ENCODE data around the gene CDH4.

Gene CDH4

DNA sequence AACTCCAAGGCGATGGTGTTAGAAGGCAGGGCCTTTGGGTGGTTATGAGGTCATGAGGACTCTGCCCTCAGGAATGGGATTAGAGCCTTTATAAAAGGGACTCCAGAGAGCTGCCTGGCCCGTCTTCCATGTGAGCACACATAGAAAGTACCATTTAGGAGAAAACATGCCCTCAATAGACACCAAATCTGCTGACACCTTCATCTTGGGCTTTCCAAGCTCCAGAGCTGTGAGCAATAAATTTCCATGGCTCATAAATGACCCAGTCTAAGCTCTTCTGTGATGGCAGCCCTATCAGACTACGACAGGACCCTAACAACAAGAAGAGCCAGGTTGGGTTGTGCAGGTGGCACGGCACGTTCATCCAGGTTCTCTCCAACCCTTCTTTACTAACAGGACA lies 189.5 kb downstream of the CDH4 start:
- H3K27me3 ChIP-seq (ENCODE audit: control insufficient read depth, insufficient read depth, low read length) = 0 out of 2 replicates have a peak, but pooled peaks cover 7% of the 10 kb centered on the region
- no peaks in the 10 kb centered on the region for H3K9me3 ChIP-seq (ENCODE audit: control insufficient read depth, insufficient read depth, low read length)
- peaks cover 53% of the 10 kb centered on the region for H3K4me1 ChIP-seq (ENCODE audit: control insufficient read depth, insufficient read depth, low read length)
- no peak overlapping the region for H3K9ac ChIP-seq (ENCODE audit: low read depth, low read length)
- no peak overlapping the region for H3K27ac ChIP-seq (ENCODE audit: low read depth, low read length)
- no peak overlapping the region for H3K4me3 ChIP-seq (ENCODE audit: low read depth, low read length)
- no peaks in the 10 kb centered on the region for H3K36me3 ChIP-seq (ENCODE audit: control insufficient read depth, insufficient read depth, low read length)

DNA sequence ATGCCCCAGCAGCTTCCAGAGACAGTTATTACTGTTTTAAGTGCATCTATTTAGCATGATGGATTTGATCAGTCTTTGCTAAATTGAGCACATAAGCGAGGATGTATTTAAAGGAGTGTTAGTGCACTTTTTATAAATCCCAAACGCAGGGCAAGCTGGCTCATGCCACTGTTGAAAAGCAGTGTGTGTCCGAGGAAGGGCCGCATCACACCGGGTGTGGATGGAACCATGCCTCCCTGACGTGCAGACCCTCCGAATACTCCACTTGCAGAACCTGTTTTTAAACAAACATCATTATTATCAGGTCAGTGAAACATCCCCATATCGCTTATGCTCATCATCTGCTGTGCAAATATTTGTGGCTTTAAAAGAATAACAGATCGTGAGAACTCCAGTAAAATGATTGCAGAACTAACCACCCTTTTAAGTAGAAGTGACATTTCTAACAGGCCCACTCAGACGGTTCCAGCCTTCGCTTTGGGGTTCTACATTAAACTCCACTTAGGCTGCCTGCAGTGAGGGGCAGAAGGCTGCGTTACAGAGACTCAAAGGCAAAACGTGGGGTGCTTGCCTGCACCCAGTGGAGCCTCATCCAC lies 190.1 kb downstream of the CDH4 start:
- no peaks in the 10 kb centered on the region for H3K9me3 ChIP-seq (ENCODE audit: control insufficient read depth, insufficient read depth, low read length)
- H3K4me3 ChIP-seq (ENCODE audit: low read depth, low read length) = no peak overlapping the region
- no peak overlapping the region for H3K27ac ChIP-seq (ENCODE audit: low read depth, low read length)

DNA sequence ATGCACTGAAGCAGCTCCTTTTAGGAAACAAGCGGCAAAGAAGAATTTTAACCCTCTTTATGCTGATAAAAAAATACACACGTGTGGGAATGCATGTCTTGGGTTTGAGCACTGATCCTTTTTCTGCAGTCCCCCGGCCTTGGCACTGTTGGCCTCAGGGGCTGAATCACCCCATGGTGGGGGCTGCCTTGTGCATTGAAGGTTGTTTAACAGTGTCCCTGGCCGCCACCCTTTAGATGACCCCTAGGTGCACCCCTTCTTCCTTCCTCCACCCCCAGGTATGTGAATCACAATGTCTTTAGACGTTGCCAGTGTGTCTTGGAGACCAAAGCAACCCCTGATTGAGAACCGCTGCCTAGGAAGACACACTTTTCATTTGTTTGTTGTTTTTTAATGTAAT lies 190.7 kb downstream of the CDH4 start:
- no peak overlapping the region for H3K9ac ChIP-seq (ENCODE audit: low read depth, low read length)

More for the DNA sequence above, 190.1 kb downstream of the CDH4 start:
- Histone ChIP-seq H3K4me1 (ENCODE audit: control insufficient read depth, insufficient read depth, low read length) (peaks cover 49% of the 10 kb centered on the region), H3K9ac (ENCODE audit: low read depth, low read length) (no peak overlapping the region), H3K36me3 (ENCODE audit: control insufficient read depth, insufficient read depth, low read length) (no peaks in the 10 kb centered on the region), H3K27me3 (ENCODE audit: control insufficient read depth, insufficient read depth, low read length) (0 out of 2 replicates have a peak, but pooled peaks cover 7% of the 10 kb centered on the region)

DNA sequence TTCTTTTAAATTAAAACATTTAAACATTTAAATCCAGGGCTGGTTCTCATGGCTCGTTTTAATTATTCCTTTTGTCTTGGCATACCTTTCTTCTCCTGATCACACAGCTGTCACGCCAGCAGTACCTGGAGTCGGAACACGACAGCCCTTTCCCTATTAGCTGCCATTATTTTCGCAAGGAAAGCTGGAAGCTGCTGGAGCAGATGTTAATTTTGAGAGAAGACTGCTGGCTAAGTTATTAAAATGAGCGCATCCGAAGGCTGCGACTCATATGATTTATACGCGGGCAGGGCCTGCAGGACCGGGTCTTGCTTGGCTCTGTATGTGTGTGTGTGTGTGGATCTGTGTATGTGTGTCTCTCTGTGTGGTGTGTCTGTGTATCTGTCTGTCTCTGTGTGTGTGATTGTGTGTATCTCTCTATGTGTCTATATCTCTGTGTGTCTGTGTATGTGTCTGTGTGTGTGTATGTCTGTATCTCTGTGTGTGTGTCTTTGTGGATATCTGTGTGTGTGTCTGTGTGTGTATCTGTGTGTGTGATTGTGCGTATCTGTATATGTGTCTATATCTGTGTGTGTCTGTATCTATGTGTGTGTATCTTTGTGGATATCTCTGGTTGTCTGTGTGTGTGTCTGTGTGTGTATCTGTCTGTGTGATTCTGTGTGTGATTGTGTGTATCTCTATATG lies 191.5 kb downstream of the CDH4 start:
- Histone ChIP-seq H3K9me3 (ENCODE audit: control insufficient read depth, insufficient read depth, low read length) (no peaks in the 10 kb centered on the region), H3K27ac (ENCODE audit: low read depth, low read length) (no peak overlapping the region), H3K4me1 (ENCODE audit: control insufficient read depth, insufficient read depth, low read length) (peaks cover 49% of the 10 kb centered on the region), H3K36me3 (ENCODE audit: control insufficient read depth, insufficient read depth, low read length) (no peaks in the 10 kb centered on the region), H3K9ac (ENCODE audit: low read depth, low read length) (no peak overlapping the region), H3K4me3 (ENCODE audit: low read depth, low read length) (no peak overlapping the region), H3K27me3 (ENCODE audit: control insufficient read depth, insufficient read depth, low read length) (0 out of 2 replicates have a peak, but pooled peaks cover 7% of the 10 kb centered on the region)

More for the DNA sequence above, 190.7 kb downstream of the CDH4 start:
- no peaks in the 10 kb centered on the region for H3K9me3 ChIP-seq (ENCODE audit: control insufficient read depth, insufficient read depth, low read length)
- peaks cover 49% of the 10 kb centered on the region for H3K4me1 ChIP-seq (ENCODE audit: control insufficient read depth, insufficient read depth, low read length)
- no peak overlapping the region for H3K27ac ChIP-seq (ENCODE audit: low read depth, low read length)
- H3K27me3 ChIP-seq (ENCODE audit: control insufficient read depth, insufficient read depth, low read length) = 0 out of 2 replicates have a peak, but pooled peaks cover 7% of the 10 kb centered on the region
- H3K4me3 ChIP-seq (ENCODE audit: low read depth, low read length) = no peak overlapping the region
- no peaks in the 10 kb centered on the region for H3K36me3 ChIP-seq (ENCODE audit: control insufficient read depth, insufficient read depth, low read length)

DNA sequence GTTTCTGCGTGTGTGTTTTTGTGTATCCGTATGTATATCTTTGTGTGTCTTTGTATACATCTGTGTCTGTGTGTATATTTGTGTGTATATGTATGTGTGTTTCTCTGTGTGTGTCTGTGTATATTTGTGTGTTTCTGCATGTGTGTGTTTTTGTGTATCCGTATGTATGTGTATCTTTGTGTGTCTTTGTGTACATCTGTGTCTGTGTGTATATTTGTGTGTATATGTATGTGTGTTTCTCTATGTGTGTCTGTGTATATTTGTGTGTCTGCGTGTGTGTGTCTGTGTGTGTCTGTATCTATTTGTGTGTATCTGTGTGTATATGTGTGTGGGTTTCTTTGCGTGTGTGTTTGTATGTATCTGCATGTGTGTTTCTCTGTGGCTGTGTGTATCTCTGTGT lies 192.6 kb downstream of the CDH4 start:
- peaks cover 54% of the 10 kb centered on the region for H3K4me1 ChIP-seq (ENCODE audit: control insufficient read depth, insufficient read depth, low read length)
- H3K4me3 ChIP-seq (ENCODE audit: low read depth, low read length) = no peak overlapping the region
- no peak overlapping the region for H3K27ac ChIP-seq (ENCODE audit: low read depth, low read length)
- no peaks in the 10 kb centered on the region for H3K9me3 ChIP-seq (ENCODE audit: control insufficient read depth, insufficient read depth, low read length)
- H3K36me3 ChIP-seq (ENCODE audit: control insufficient read depth, insufficient read depth, low read length) = no peaks in the 10 kb centered on the region
- H3K9ac ChIP-seq (ENCODE audit: low read depth, low read length) = no peak overlapping the region
- H3K27me3 ChIP-seq (ENCODE audit: control insufficient read depth, insufficient read depth, low read length) = 0 out of 2 replicates have a peak, but pooled peaks cover 7% of the 10 kb centered on the region

DNA sequence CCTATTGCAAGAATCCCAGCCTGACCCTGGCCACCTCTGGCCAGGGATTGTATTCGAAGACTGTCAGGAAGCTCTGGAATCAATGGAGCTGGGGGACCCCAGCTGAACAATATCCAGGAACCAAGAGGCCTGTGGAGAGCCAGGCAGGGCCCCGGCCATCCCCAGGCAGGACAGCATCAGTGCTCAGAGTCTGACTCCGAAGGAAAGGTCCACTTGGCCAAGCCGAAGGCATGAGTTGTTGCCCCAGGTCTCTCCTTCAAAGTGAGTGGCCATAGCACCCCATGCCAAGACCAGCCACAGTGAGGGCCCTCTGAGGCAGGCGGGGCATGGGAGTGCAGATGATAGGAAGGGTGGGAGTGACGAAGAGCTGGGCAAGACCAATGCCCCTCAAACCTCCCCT lies 193.1 kb downstream of the CDH4 start:
- H3K4me1 ChIP-seq (ENCODE audit: control insufficient read depth, insufficient read depth, low read length) = peaks cover 54% of the 10 kb centered on the region
- no peak overlapping the region for H3K9ac ChIP-seq (ENCODE audit: low read depth, low read length)
- H3K4me3 ChIP-seq (ENCODE audit: low read depth, low read length) = no peak overlapping the region

DNA sequence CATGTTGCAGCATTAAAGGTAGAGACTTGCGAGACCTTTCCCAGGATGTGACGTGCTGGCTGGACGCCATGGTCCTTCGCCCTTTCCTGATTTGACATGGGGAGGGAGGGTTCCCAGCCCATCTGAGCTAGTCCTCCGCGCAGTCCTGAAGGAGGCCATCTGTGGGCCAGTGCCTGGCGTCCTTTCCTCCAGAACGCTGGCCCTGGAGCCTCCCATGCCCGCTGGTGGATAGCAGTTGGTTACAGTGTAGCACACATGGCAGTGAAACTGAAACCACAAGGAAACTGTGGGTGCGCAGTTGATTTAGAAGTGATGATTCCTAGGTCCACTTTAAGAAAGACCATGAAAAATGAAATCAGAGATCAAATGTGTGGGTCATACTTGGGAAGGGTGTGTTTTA lies 193.7 kb downstream of the CDH4 start:
- no peaks in the 10 kb centered on the region for H3K9me3 ChIP-seq (ENCODE audit: control insufficient read depth, insufficient read depth, low read length)
- H3K27me3 ChIP-seq (ENCODE audit: control insufficient read depth, insufficient read depth, low read length) = 0 out of 2 replicates have a peak, but pooled peaks cover 7% of the 10 kb centered on the region
- H3K27ac ChIP-seq (ENCODE audit: low read depth, low read length) = no peak overlapping the region
- H3K36me3 ChIP-seq (ENCODE audit: control insufficient read depth, insufficient read depth, low read length) = no peaks in the 10 kb centered on the region
- H3K4me1 ChIP-seq (ENCODE audit: control insufficient read depth, insufficient read depth, low read length) = peaks cover 52% of the 10 kb centered on the region
- no peak overlapping the region for H3K4me3 ChIP-seq (ENCODE audit: low read depth, low read length)
- no peak overlapping the region for H3K9ac ChIP-seq (ENCODE audit: low read depth, low read length)

More for the DNA sequence above, 193.1 kb downstream of the CDH4 start:
- H3K27ac ChIP-seq (ENCODE audit: low read depth, low read length) = peak overlapping the region; percentile 9
- 0 out of 2 replicates have a peak, but pooled peaks cover 7% of the 10 kb centered on the region for H3K27me3 ChIP-seq (ENCODE audit: control insufficient read depth, insufficient read depth, low read length)
- H3K9me3 ChIP-seq (ENCODE audit: control insufficient read depth, insufficient read depth, low read length) = no peaks in the 10 kb centered on the region
- H3K36me3 ChIP-seq (ENCODE audit: control insufficient read depth, insufficient read depth, low read length) = no peaks in the 10 kb centered on the region

DNA sequence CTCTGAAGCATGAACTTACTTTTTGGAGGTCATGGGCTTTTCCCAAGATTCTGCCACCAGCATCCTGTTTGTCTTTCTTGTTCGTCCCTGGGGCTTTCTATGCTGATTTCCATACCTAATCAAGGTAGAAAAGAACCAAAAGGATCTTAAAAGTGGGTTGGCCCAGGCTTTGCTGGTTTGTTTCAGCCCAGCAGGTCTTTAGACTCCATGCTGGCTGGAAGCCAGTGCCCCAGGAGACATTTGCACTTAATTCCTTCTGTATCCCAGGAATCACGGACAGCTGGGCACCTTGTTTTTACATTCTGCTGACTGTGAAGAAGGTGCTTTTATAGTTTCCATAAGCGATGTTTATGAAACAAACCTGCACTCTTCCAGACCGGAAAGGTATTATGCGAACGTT lies 195.9 kb downstream of the CDH4 start:
- peak overlapping the region; percentile 82 for H3K27ac ChIP-seq (ENCODE audit: low read depth, low read length)
- no peaks in the 10 kb centered on the region for H3K36me3 ChIP-seq (ENCODE audit: control insufficient read depth, insufficient read depth, low read length)
- H3K9ac ChIP-seq (ENCODE audit: low read depth, low read length) = no peak overlapping the region
- peaks cover 40% of the 10 kb centered on the region for H3K4me1 ChIP-seq (ENCODE audit: control insufficient read depth, insufficient read depth, low read length)
- no peaks in the 10 kb centered on the region for H3K9me3 ChIP-seq (ENCODE audit: control insufficient read depth, insufficient read depth, low read length)
- H3K27me3 ChIP-seq (ENCODE audit: control insufficient read depth, insufficient read depth, low read length) = no peaks in the 10 kb centered on the region
- 0 out of 2 replicates have a peak overlapping the region, but pooled peaks have one; percentile 11 for H3K4me3 ChIP-seq (ENCODE audit: low read depth, low read length)

DNA sequence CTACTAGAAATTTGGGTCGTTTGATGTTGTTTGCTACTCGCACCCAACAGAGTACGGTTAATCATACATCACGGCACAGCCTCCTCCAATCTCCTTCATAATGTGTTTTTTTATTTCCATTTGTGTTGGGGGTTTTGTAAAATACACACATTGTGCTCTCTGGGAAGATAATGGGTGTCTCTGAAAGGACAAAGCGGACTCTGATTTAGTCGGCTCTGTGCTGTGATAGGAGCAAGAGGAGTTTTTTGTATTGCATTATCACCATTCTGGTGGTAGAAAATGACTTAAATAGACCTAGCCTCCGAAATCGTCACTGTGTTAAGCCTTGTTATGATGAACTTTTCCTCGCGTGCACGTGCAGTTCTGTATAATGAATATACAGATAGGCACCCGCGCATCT lies 196.3 kb downstream of the CDH4 start:
- Histone ChIP-seq H3K4me1 (ENCODE audit: control insufficient read depth, insufficient read depth, low read length) (peaks cover 39% of the 10 kb centered on the region), H3K4me3 (ENCODE audit: low read depth, low read length) (no peak overlapping the region), H3K27ac (ENCODE audit: low read depth, low read length) (peak overlapping the region; percentile 82), H3K27me3 (ENCODE audit: control insufficient read depth, insufficient read depth, low read length) (no peaks in the 10 kb centered on the region), H3K9ac (ENCODE audit: low read depth, low read length) (no peak overlapping the region), H3K36me3 (ENCODE audit: control insufficient read depth, insufficient read depth, low read length) (no peaks in the 10 kb centered on the region), H3K9me3 (ENCODE audit: control insufficient read depth, insufficient read depth, low read length) (no peaks in the 10 kb centered on the region)

DNA sequence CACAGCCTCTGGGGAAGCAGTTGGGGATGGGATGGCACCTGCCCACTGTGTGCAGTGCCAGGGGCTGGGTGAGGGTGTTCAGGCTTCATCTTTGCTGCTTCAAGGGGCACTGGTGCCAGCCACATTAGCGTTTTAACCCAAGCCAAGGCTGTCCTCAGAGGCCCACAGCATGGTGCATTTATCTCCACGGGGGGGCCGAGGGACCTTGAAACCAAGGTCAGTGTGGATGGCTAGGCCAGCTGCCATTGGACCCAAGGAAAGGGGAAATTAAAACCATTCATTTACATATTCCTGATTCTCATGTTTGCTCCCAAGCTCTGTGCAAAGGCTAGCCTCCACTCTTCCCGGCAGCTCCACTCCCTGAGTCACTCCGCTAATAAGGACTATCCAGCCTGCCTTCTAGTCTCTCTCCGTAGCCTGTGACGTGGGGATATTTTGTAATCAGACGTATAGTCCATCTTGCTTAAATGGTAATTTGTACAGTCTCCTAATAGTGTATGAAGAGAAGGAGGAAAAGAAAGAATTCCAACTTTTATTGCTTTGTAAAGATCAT lies 197.1 kb downstream of the CDH4 start:
- H3K27ac ChIP-seq (ENCODE audit: low read depth, low read length) = peak overlapping the region; percentile 82
- no peak overlapping the region for H3K4me3 ChIP-seq (ENCODE audit: low read depth, low read length)
- no peak overlapping the region for H3K9ac ChIP-seq (ENCODE audit: low read depth, low read length)
- H3K4me1 ChIP-seq (ENCODE audit: control insufficient read depth, insufficient read depth, low read length) = peaks cover 40% of the 10 kb centered on the region
- no peaks in the 10 kb centered on the region for H3K27me3 ChIP-seq (ENCODE audit: control insufficient read depth, insufficient read depth, low read length)
- H3K9me3 ChIP-seq (ENCODE audit: control insufficient read depth, insufficient read depth, low read length) = no peaks in the 10 kb centered on the region
- no peaks in the 10 kb centered on the region for H3K36me3 ChIP-seq (ENCODE audit: control insufficient read depth, insufficient read depth, low read length)

DNA sequence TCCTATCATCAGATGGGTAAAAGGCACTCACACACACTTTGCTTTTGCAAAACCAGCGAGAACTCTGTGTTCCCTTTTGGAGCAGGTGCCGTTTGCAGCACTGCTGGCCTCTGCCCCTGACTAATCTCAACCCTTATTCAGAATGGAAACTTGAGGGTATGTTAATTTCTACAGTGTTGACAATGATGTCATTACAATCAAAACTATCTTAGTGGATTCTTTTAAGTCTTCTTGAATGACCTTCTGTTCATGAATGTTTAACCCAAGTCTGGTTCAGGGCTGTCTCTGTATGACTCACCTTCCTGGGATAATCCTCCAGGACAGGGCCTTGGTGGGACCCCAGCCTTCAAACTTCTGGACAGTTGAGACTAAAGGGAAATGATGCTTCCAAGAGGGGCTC lies 197.9 kb downstream of the CDH4 start:
- Histone ChIP-seq H3K9ac (ENCODE audit: low read depth, low read length) (no peak overlapping the region), H3K36me3 (ENCODE audit: control insufficient read depth, insufficient read depth, low read length) (no peaks in the 10 kb centered on the region), H3K9me3 (ENCODE audit: control insufficient read depth, insufficient read depth, low read length) (no peaks in the 10 kb centered on the region), H3K27ac (ENCODE audit: low read depth, low read length) (peak overlapping the region; percentile 54), H3K27me3 (ENCODE audit: control insufficient read depth, insufficient read depth, low read length) (no peaks in the 10 kb centered on the region), H3K4me1 (ENCODE audit: control insufficient read depth, insufficient read depth, low read length) (peaks cover 40% of the 10 kb centered on the region), H3K4me3 (ENCODE audit: low read depth, low read length) (no peak overlapping the region)
